SK-N-SH (cell line): ENCODE results near the gene KIF20B. TPM values are rescaled to one million over a fixed set of nuclear protein-coding genes. Genes with fewer than 3 reads are reported as not detected.

ENCODE experiments used
- CTCF ChIA-PET: fragments of 300-600, 350-600 bp; formaldehyde crosslinking; extraction: SDS; loops from one replicate; lab custom pipeline; 2021; lab: Yijun Ruan, JAX
- POLR2A ChIA-PET: fragments of 350-600 bp; sonication (Branson Sonifier 250); formaldehyde crosslinking; extraction: SDS; loops from one replicate; lab custom pipeline; 2020; ENCODE audit warnings: antibody characterized with exemption, inconsistent platforms; lab: Yijun Ruan, JAX
- DNase-seq: peaks from one replicate; pipeline ENCODE4 v3.0.0; 2012
- H2AFZ ChIP-seq: fragments of 200-600 bp; sonication (generic); 2 replicates; pipeline ENCODE4 v1.8.1; 2016; ENCODE audit warnings: antibody characterized with exemption, mild to moderate bottlenecking, low read depth
- H3F3A ChIP-seq: fragments of 200-600 bp; sonication (generic); replicated peaks from 2 replicates; pipeline ENCODE3; 2016; ENCODE audit warnings: antibody characterized with exemption, mild to moderate bottlenecking; ENCODE audit not compliant: insufficient read depth
- H3K27ac ChIP-seq, 2 experiments: fragments of 200-500 bp in 1 of 2; fragments of 200-600 bp in 1 of 2; sonication (Bioruptor generic) in 1 of 2; sonication (generic), shearing (Covaris generic) in 1 of 2; 2 replicates each; pipeline versions ENCODE4 v1.5.1 to v1.6.1; 2014 to 2016; ENCODE audit warnings: low read depth in 2 of 2, inconsistent platforms in 1 of 2, low read length in 1 of 2, mild to moderate bottlenecking in 1 of 2, mixed read lengths in 1 of 2
- H3K27me3 ChIP-seq: fragments of 200-600 bp; sonication (generic), shearing (Covaris generic); 2 replicates; pipeline ENCODE4 v1.6.1; 2016; ENCODE audit warnings: mixed run types; ENCODE audit not compliant: insufficient read depth
- H3K36me3 ChIP-seq, 2 experiments: fragments of 200-500 bp in 1 of 2; fragments of 200-600 bp in 1 of 2; sonication (Bioruptor generic) in 1 of 2; sonication (generic) in 1 of 2; replicated peaks in 1 of 2; 2 replicates each; pipeline versions ENCODE3 to v1.5.1; 2014 to 2016; ENCODE audit warnings: low read length in 1 of 2, mild to moderate bottlenecking in 1 of 2; ENCODE audit not compliant: insufficient read depth in 2 of 2, control insufficient read depth in 1 of 2
- H3K4me1 ChIP-seq, 2 experiments: fragments of 200-500 bp in 1 of 2; fragments of 200-600 bp in 1 of 2; sonication (Bioruptor generic) in 1 of 2; sonication (generic), shearing (Covaris generic) in 1 of 2; 2 replicates each; pipeline versions ENCODE4 v1.5.1 to v1.6.1; 2014 to 2016; ENCODE audit warnings: low read depth in 1 of 2, low read length in 1 of 2, mixed run types in 1 of 2; ENCODE audit not compliant: insufficient read depth in 2 of 2, control insufficient read depth in 1 of 2
- H3K4me2 ChIP-seq: fragments of 200-600 bp; sonication (generic), shearing (Covaris generic); 2 replicates; pipeline ENCODE4 v1.6.1; 2017; ENCODE audit warnings: mixed run types
- H3K4me3 ChIP-seq, 2 experiments: fragments of 200-500 bp in 1 of 2; fragments of 200-600 bp in 1 of 2; sonication (Bioruptor generic) in 1 of 2; sonication (generic), shearing (Covaris generic) in 1 of 2; 2 replicates each; pipeline versions ENCODE4 v1.5.1 to v1.8.1; 2014 to 2016; ENCODE audit warnings: low read depth in 2 of 2, inconsistent platforms in 1 of 2, low read length in 1 of 2, mild to moderate bottlenecking in 1 of 2, mixed read lengths in 1 of 2, moderate library complexity in 1 of 2
- H3K79me2 ChIP-seq: fragments of 200-600 bp; sonication (generic); 2 replicates; pipeline ENCODE4 v1.8.1; 2017; ENCODE audit warnings: mild to moderate bottlenecking; ENCODE audit not compliant: insufficient read depth
- H3K9ac ChIP-seq: fragments of 200-600 bp; sonication (generic); 2 replicates; pipeline ENCODE4 v1.6.1; 2017; ENCODE audit warnings: mixed run types
- H3K9me2 ChIP-seq: fragments of 200-600 bp; sonication (generic); 2 replicates; pipeline ENCODE4 v1.6.1; 2017; ENCODE audit warnings: mixed run types
- H3K9me3 ChIP-seq: fragments of 200-600 bp; sonication (generic); 2 replicates; pipeline ENCODE4 v1.6.1; 2017; ENCODE audit warnings: mixed run types, mild to moderate bottlenecking, moderate library complexity
- H4K20me1 ChIP-seq: fragments of 200-600 bp; sonication (generic); 2 replicates; pipeline ENCODE4 v1.6.1; 2017; ENCODE audit warnings: mild to moderate bottlenecking, mixed run types; ENCODE audit not compliant: insufficient read depth
- CHD2 ChIP-seq: fragments of 150-350 bp; IDR thresholded peaks from 2 replicates; pipeline ENCODE4 v1.6.1; 2018; ENCODE audit warnings: low read length; ENCODE audit not compliant: partially characterized antibody
- CTCF ChIP-seq: fragments of 200-600 bp; sonication (generic); IDR thresholded peaks from 2 replicates; pipeline ENCODE4 v1.6.1; 2017; ENCODE audit warnings: antibody characterized with exemption, mild to moderate bottlenecking, moderate library complexity
- EP300 ChIP-seq, 2 experiments: IDR thresholded peaks; 2 replicates each; pipeline versions ENCODE4 v1.4.0 to v1.6.1; 2012; ENCODE audit warnings: borderline replicate concordance in 1 of 2, low read depth in 1 of 2, low read length in 1 of 2
- FOSL2 ChIP-seq: IDR thresholded peaks from 2 replicates; pipeline ENCODE4 v1.4.0; 2012; ENCODE audit warnings: low read depth, mild to moderate bottlenecking, moderate library complexity, borderline replicate concordance
- GABPA ChIP-seq: IDR thresholded peaks from 2 replicates; pipeline ENCODE4 v1.4.0; 2012; ENCODE audit warnings: low read depth, mild to moderate bottlenecking
- IRF3 ChIP-seq: fragments of 150-350 bp; IDR thresholded peaks from 2 replicates; pipeline ENCODE4 v1.6.1; 2016; ENCODE audit warnings: mild to moderate bottlenecking, low read depth, low read length
- NRF1 ChIP-seq: IDR thresholded peaks from 2 replicates; pipeline ENCODE4 v1.6.1; 2012; ENCODE audit warnings: low read depth, mild to moderate bottlenecking, low read length
- PBX3 ChIP-seq: IDR thresholded peaks from 2 replicates; pipeline ENCODE4; 2012
- POLR2AphosphoS5 ChIP-seq: IDR thresholded peaks from 2 replicates; pipeline ENCODE4 v1.6.1; 2012; ENCODE audit warnings: low read depth, low read length
- RCOR1 ChIP-seq: fragments of 150-350 bp; IDR thresholded peaks from 2 replicates; pipeline ENCODE4 v1.6.1; 2017; ENCODE audit warnings: antibody characterized with exemption, low read length
- RFX5 ChIP-seq: IDR thresholded peaks from 2 replicates; pipeline ENCODE4 v1.6.1; 2012; ENCODE audit warnings: mild to moderate bottlenecking, improper control_type of control experiment, low read length
- SIN3A ChIP-seq: IDR thresholded peaks from 2 replicates; pipeline ENCODE4 v1.6.1; 2012; ENCODE audit warnings: low read depth, mild to moderate bottlenecking, low read length, moderate library complexity, borderline replicate concordance
- SMC3 ChIP-seq: IDR thresholded peaks from 2 replicates; pipeline ENCODE4 v1.6.1; 2012; ENCODE audit warnings: low read depth, low read length, improper control_type of control experiment
- TAF1 ChIP-seq: IDR thresholded peaks from 2 replicates; pipeline ENCODE4 v1.6.1; 2012; ENCODE audit warnings: low read depth, mild to moderate bottlenecking, low read length, moderate library complexity, borderline replicate concordance
- TCF12 ChIP-seq: IDR thresholded peaks from 2 replicates; pipeline ENCODE4 v1.4.0; 2012
- TEAD4 ChIP-seq: IDR thresholded peaks from 2 replicates; pipeline ENCODE4 v1.4.0; 2012; ENCODE audit warnings: mild to moderate bottlenecking, borderline replicate concordance; ENCODE audit not compliant: insufficient read depth
- YY1 ChIP-seq: IDR thresholded peaks from 2 replicates; pipeline ENCODE4 v1.4.0; 2012; ENCODE audit warnings: low read depth, mild to moderate bottlenecking
- ZBTB33 ChIP-seq: IDR thresholded peaks from 2 replicates; pipeline ENCODE4 v1.4.0; 2012; ENCODE audit warnings: low read depth, borderline replicate concordance
- WGBS: methylation state at CpG from one replicate; pipeline ENCODE4 v1.1.6; 2017; ENCODE audit warnings: low lambda C conversion rate; 5-methylcytosine and 5-hydroxymethylcytosine counted together
- polyA plus RNA-seq, 3 experiments: library from polyadenylated mRNA; depleted of rRNA; stranded (reverse); fragments of >200 nt; gene quantifications; 2 replicates each; pipeline ENCODE4 v1.2.3, GENCODE V29; 2012

KIF20B gene
- polyA plus RNA-seq, 1 of the 3 experiments (the other 2 are of a cell fraction), result 1.5 TPM

DNA sequence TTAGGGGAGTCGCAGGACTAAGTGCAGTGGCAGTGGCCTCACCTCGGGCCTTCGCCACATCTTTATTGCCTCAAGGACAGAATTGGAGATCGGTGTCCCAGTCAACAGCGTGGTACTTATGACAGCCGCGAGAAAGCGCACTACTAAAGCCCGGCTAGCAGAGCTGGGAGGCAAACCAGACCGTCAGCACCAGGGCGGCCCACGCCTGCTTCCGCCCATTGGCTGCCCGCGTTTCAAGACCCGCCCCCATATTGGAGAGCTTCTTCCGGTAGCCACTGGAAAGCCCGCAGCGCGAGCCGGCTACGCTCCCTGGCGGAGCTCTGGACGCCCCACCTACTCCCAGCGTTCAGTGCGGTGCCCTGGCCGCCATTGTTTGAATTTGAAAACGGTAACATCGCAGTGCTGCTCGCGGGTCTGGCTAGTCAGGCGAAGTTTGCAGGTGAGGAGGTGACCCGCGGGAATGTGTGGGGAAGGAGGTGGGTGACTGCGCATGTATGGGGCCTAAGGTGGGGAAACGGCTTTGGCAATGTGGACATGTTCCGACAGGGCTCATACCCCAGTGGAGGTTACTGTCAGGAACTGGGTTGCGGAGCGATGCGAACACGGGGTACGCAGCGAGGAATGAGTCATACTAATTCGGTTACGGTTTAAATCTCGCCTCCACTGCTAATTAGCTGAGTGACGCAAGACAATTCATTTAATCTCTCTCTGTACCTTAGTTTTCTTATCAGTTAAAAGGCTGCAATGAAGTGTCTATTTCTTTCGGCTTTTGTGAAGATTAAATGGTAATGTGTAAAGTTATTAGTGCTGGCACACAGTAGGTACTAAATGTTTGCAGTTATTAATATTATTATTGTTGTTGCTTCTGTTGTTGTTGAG is at the start of gene KIF20B (continued):
- no peak for TF ChIP-seq RCOR1
- peak; percentile 43 for TF ChIP-seq PBX3
- TF ChIP-seq ZBTB33, result no peak
- peak; percentile 72 for TF ChIP-seq TAF1
- no peak for TF ChIP-seq IRF3
- no peak for TF ChIP-seq NRF1
- TF ChIP-seq RFX5, result no peak
- TF ChIP-seq CTCF, result peak; percentile 31
- TF ChIP-seq GABPA, result peak; percentile 48
- TF ChIP-seq SIN3A, result peak; percentile 99
- TF ChIP-seq CHD2, result peak; percentile 87

- no peak for DNase-seq
- H3K79me2 ChIP-seq, result no peaks in the 10 kb centered on the region
- H3K9me3 ChIP-seq, result no peaks in the 10 kb centered on the region
- POLR2A ChIA-PET, result no interaction called here
- no peaks in the 10 kb centered on the region for H4K20me1 ChIP-seq
- no peak overlapping the region for H3K4me3 ChIP-seq
- CTCF ChIA-PET, result no interaction called here
- 80% methylated on average over 3 of the region's 3 CpGs for WGBS
- no peak overlapping the region for H3K4me2 ChIP-seq
- H3K27ac ChIP-seq, result no peak overlapping the region
- no peaks in the 10 kb centered on the region for H3F3A ChIP-seq
- H2AFZ ChIP-seq, result no peak overlapping the region
- H3K9me2 ChIP-seq, result no peaks in the 10 kb centered on the region
- no peaks in the 10 kb centered on the region for H3K27me3 ChIP-seq
- H3K9ac ChIP-seq, result no peak overlapping the region
- no peaks in the 10 kb centered on the region for H3K36me3 ChIP-seq
- no peaks in the 10 kb centered on the region for H3K4me1 ChIP-seq
- TF ChIP-seq TAF1, result no peak
- no peak for TF ChIP-seq ZBTB33
- TF ChIP-seq EP300 (IDR thresholded peaks at IDR 0.05; ENCODE audit: borderline replicate concordance in 1 of 2, low read depth in 1 of 2, low read length in 1 of 2), result no peak
- TF ChIP-seq FOSL2, result no peak
- TF ChIP-seq TEAD4, result no peak
- no peak for TF ChIP-seq GABPA
- TF ChIP-seq POLR2AphosphoS5, result no peak
- no peak for TF ChIP-seq TCF12
- no peak for TF ChIP-seq PBX3
- TF ChIP-seq SIN3A, result no peak
- TF ChIP-seq YY1, result no peak
- TF ChIP-seq SMC3, result no peak
Observed at GRCh38 chr10:89651916-89652573, 49.3 kb upstream of the KIF20B start.
